ENCODE data around the gene OPCML. TPM values are rescaled to one million over a fixed set of nuclear protein-coding genes. Genes with fewer than 3 reads are reported as not detected.

OPCML gene
- total and polyA plus RNA-seq, 2 of the 13 experiments (the other 11 are each of a cell fraction or from before 2014, with no cell fraction given) = not detected

DNA sequence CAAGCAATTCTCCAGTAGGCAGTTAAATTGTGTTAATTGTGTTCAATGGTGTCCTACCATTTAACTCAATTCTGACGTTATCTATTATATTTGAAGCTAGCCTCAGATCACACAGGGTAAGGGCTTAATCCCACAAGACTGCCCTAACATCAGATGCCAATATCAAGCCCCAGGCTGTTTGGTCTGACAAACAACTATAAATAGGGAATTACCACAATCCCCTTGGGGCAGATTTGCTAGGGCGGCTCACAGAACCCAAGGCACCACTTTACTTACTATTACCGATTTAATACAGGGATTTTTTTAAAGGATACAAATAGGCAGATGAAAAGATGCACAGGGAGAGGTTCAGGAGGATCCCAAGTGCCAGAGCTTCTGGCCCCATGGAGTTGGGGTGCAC lies 678.4 kb downstream of the OPCML start (continued):
- TF ChIP-seq, protein P1, sequence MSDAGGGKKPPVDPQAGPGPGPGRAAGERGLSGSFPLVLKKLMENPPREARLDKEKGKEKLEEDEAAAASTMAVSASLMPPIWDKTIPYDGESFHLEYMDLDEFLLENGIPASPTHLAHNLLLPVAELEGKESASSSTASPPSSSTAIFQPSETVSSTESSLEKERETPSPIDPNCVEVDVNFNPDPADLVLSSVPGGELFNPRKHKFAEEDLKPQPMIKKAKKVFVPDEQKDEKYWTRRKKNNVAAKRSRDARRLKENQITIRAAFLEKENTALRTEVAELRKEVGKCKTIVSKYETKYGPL (CRISPR knock-in tag; IDR thresholded peaks at IDR 0.05) = no peak
- TF ChIP-seq ZBED4 (CRISPR knock-in tag; IDR thresholded peaks at IDR 0.05; ENCODE audit: borderline replicate concordance) (no peak), ZSCAN25 (CRISPR knock-in tag; IDR thresholded peaks at IDR 0.05) (no peak), KAT7 (CRISPR knock-in tag; IDR thresholded peaks at IDR 0.05; ENCODE audit: borderline replicate concordance) (no peak), PAX8 (CRISPR knock-in tag; IDR thresholded peaks at IDR 0.05; ENCODE audit: borderline replicate concordance) (no peak), ZNF558 (CRISPR knock-in tag; IDR thresholded peaks at IDR 0.05; ENCODE audit: borderline replicate concordance) (no peak), ATF6 (CRISPR knock-in tag; conservative IDR thresholded peaks at IDR 0.05) (no peak)
- TF ChIP-seq, protein P2, sequence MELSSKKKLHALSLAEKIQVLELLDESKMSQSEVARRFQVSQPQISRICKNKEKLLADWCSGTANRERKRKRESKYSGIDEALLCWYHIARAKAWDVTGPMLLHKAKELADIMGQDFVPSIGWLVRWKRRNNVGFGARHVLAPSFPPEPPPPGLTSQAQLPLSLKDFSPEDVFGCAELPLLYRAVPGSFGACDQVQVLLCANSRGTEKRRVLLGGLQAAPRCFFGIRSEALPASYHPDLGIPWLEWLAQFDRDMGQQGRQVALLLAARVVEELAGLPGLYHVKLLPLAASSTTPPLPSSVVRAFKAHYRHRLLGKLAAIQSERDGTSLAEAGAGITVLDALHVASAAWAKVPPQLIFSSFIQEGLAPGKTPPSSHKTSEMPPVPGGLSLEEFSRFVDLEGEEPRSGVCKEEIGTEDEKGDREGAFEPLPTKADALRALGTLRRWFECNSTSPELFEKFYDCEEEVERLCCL (CRISPR knock-in tag; IDR thresholded peaks at IDR 0.05; ENCODE audit: borderline replicate concordance) = no peak

Data from HepG2 (cell line).